Activated CD8-positive, alpha-beta T cell treated with anti-CD3 and anti-CD28 coated beads, Interleukin-2, amount 10 ng/mL, durations not matched to agents 7 days and 5 days (primary cell): Measurements from ENCODE around the gene TOM1L1. TPM values are rescaled to one million over a fixed set of nuclear protein-coding genes. Genes with fewer than 3 reads are reported as not detected.

Experiments used
- ATAC-seq: fragments of 150-1000 bp; cut with Tn5 transposase; one replicate; pipeline ENCODE4 v1.10.0; 2021; ENCODE audit warnings: moderate library complexity
- CTCF ChIA-PET: fragments of 350-600 bp; sonication (Branson Sonifier 250); formaldehyde crosslinking; loops from one replicate; lab custom pipeline; 2021; ENCODE audit warnings: antibody characterized with exemption; lab: Charles Lee
- POLR2A ChIA-PET: fragments of 350-600 bp; sonication (Branson Sonifier 250); formaldehyde crosslinking; loops from one replicate; lab custom pipeline; 2021; ENCODE audit warnings: antibody characterized with exemption; lab: Charles Lee
- DNase-seq: peaks from one replicate; pipeline ENCODE4 v3.0.0-alpha.2; 2020
- H3K27ac Mint-ChIP-seq: one replicate; pipeline ENCODE4 v1.8.0; 2021; ENCODE audit warnings: mild to moderate bottlenecking, mixed read lengths
- H3K27me3 Mint-ChIP-seq: one replicate; pipeline ENCODE4 v1.8.0; 2021; ENCODE audit warnings: low read depth, mixed read lengths
- H3K36me3 Mint-ChIP-seq: one replicate; pipeline ENCODE4 v1.8.0; 2021; ENCODE audit warnings: low read depth, mixed read lengths
- H3K4me1 Mint-ChIP-seq: one replicate; pipeline ENCODE4 v1.8.0; 2021; ENCODE audit warnings: low read depth, mixed read lengths
- H3K4me3 Mint-ChIP-seq: one replicate; pipeline ENCODE4 v1.8.0; 2021; ENCODE audit warnings: mild to moderate bottlenecking, mixed read lengths
- H3K9me3 Mint-ChIP-seq: one replicate; pipeline ENCODE4 v1.8.0; 2022; ENCODE audit warnings: mixed read lengths; ENCODE audit not compliant: insufficient read depth
- total RNA-seq, 2 experiments: library from RNA; stranded (reverse); gene quantifications; one replicate each; pipeline ENCODE4 v1.2.3, GENCODE V29; 2021

The TOM1L1 gene
- total RNA-seq, 2 experiments from 2014 or later: not detected

GRCh38 chr17:54881255-54881972 is 19.2 kb upstream of the TOM1L1 start:
- no peaks in the 10 kb centered on the region for H3K4me1 Mint-ChIP-seq
- no peaks in the 10 kb centered on the region for H3K9me3 Mint-ChIP-seq
- H3K27ac Mint-ChIP-seq: no peak overlapping the region
- peaks cover 2% of the 10 kb centered on the region for H3K27me3 Mint-ChIP-seq
- no peak for DNase-seq
- H3K36me3 Mint-ChIP-seq: no peaks in the 10 kb centered on the region
- ATAC-seq: no peak
- ChIA-PET POLR2A (no interaction called here), CTCF (no interaction called here)
- H3K4me3 Mint-ChIP-seq: no peak overlapping the region

DNA sequence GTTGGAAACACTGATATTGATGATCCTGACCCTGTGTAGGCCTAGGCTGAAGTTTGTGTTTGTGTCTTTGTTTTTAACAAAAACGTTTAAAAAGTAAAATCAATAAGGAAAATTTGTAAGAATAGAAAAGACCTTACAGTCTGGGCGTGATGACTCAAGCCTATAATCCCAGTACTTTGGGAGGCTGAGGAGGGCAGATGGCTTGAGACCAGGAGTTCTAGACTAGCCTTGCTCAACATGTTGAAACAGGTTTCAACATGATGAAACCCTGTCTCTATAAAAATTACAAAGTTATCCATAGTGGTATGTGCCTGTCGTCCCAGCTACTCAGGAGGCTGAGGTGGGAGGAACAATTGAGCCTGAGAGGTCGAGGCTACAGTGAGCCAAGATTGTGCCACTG is 18.3 kb upstream of the TOM1L1 start:
- H3K4me1 Mint-ChIP-seq: no peaks in the 10 kb centered on the region
- ChIA-PET POLR2A (no interaction called here), CTCF (no interaction called here)
- DNase-seq (no peak), ATAC-seq (no peak)
- peaks cover 2% of the 10 kb centered on the region for H3K27me3 Mint-ChIP-seq
- no peaks in the 10 kb centered on the region for H3K36me3 Mint-ChIP-seq
- no peaks in the 10 kb centered on the region for H3K9me3 Mint-ChIP-seq
- H3K27ac Mint-ChIP-seq: no peak overlapping the region
- no peak overlapping the region for H3K4me3 Mint-ChIP-seq

GRCh38 chr17:54882950-54883349 is 17.7 kb upstream of the TOM1L1 start:
- peaks cover 2% of the 10 kb centered on the region for H3K27me3 Mint-ChIP-seq
- H3K9me3 Mint-ChIP-seq: no peaks in the 10 kb centered on the region
- ChIA-PET CTCF (no interaction called here), POLR2A (no interaction called here)
- H3K4me1 Mint-ChIP-seq: no peaks in the 10 kb centered on the region
- no peak overlapping the region for H3K27ac Mint-ChIP-seq
- no peak overlapping the region for H3K4me3 Mint-ChIP-seq
- ATAC-seq (no peak), DNase-seq (no peak)
- no peaks in the 10 kb centered on the region for H3K36me3 Mint-ChIP-seq

DNA sequence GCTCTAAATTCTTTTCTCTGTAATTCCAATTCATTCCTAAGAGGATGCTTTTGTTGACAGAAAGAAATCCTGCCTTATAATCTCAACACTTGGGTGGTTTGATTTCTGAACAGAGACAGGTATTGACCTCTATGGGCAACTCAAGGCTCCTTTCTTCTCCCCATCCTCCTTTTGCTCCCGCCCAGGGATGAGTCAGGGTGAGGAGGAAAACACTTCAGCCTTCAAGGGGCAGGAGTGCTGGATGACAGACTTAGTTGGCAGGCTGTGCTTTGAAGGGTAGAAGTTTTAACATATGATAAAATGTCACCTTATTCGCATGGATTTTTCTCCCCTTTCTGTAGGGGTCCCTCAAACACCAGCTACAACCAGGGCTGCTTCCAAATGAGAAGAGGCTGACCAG is 16.7 kb upstream of the TOM1L1 start:
- POLR2A ChIA-PET: no interaction called here
- Mint-ChIP-seq H3K27ac (no peak overlapping the region), H3K4me1 (no peaks in the 10 kb centered on the region), H3K36me3 (no peaks in the 10 kb centered on the region), H3K27me3 (peaks cover 2% of the 10 kb centered on the region), H3K9me3 (no peaks in the 10 kb centered on the region), H3K4me3 (no peak overlapping the region)
- CTCF ChIA-PET: no interaction called here
- DNase-seq (no peak), ATAC-seq (no peak)

DNA sequence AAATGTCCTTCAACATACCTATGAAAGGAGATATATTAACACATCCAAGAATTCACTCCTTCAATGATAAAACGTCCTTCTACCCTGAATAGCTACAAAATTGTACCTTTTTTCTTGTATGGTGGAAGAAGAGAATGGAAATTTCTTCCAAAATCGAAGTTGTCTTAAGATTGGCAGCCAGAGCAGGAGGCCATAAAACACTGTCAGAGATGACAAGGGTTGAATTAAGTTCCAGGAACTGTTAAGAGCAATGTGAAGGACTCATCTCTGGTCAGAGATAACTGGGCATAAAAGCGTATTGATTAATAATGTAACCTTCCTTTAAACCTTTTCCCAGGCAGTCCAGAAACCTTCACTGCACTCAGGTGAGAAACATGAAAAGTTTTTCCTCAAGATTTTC is 12.9 kb upstream of the TOM1L1 start:
- ATAC-seq (no peak), DNase-seq (no peak)
- Mint-ChIP-seq H3K4me3 (no peak overlapping the region), H3K27me3 (no peaks in the 10 kb centered on the region), H3K4me1 (no peaks in the 10 kb centered on the region), H3K27ac (no peak overlapping the region), H3K9me3 (no peaks in the 10 kb centered on the region), H3K36me3 (no peaks in the 10 kb centered on the region)
- POLR2A ChIA-PET: no interaction called here
- CTCF ChIA-PET: no interaction called here

DNA sequence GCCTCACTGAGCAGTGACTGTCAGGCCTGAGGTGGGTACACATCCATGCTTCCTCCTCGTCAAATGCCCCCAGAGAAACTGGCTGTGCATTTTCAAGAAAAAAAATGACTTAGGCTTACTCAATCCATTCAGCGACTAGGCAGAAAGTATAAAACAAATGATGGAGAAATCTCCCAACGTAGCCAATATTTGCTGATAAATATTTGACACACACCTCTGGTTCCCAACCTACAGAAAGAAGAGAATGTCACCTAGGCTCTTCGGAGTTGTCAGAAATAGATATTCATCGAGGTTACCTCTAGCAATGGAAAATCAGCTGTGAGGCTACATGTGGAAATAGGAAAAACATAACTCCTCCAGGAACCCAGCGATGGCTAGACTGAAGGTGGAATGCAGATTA is 12.4 kb upstream of the TOM1L1 start:
- Mint-ChIP-seq H3K27ac (no peak overlapping the region), H3K27me3 (no peaks in the 10 kb centered on the region), H3K4me1 (no peaks in the 10 kb centered on the region), H3K4me3 (no peak overlapping the region), H3K9me3 (no peaks in the 10 kb centered on the region), H3K36me3 (no peaks in the 10 kb centered on the region)
- DNase-seq: no peak
- ChIA-PET CTCF (no interaction called here), POLR2A (no interaction called here)
- no peak for ATAC-seq

DNA sequence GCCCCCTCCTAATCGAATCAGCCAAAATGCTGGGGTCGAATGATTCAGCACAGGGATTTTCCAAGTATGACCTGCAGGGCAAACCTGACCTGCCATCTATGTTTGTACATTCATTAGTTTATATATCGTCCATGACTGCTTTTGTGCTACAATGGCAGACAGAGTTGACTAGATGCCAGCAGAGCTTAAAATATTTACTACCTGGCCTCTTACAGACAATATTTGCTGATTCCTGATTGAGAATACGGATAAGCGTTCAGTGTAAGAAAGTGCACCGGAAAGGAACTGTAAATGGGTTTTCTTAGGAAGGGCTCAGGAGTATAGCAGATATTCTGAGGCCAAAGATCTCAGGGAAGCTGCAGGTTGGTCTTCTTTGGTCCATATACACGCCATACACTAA is 11.7 kb upstream of the TOM1L1 start:
- POLR2A ChIA-PET: no interaction called here
- CTCF ChIA-PET: no interaction called here
- no peaks in the 10 kb centered on the region for H3K4me1 Mint-ChIP-seq

DNA sequence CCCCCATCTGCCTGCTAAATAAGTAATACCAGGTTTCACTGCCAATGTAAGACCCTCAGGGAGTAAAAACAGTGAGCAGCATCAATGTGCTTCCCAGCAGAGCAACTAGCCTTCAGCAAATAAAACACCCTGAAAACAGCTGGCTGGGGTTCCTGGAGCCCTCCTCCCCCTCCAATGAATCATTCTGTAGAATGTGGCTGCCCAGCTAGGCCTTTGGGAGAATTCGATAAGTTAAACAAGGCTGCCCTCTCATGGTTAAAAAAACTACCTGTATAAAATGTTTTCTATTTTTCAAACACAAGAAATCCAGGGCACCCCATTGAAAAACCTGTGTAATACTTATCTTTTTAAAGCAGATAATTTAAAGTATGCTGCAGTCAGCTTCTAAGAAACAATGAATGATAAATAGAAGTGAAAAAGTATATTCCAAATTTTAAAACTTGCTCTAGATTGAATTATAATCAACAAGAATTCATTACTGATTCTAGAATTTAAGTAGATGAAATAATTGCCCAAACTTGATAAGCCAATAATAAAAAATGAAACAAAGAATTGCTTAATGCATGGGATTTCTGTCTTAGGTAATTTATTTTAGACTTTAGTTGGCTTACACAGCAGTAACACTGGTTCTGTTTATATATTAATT is 9.4 kb upstream of the TOM1L1 start:
- H3K4me1 Mint-ChIP-seq: no peaks in the 10 kb centered on the region
- H3K36me3 Mint-ChIP-seq: no peaks in the 10 kb centered on the region
- ChIA-PET POLR2A (no interaction called here), CTCF (no interaction called here)
- DNase-seq: no peak
- no peaks in the 10 kb centered on the region for H3K9me3 Mint-ChIP-seq
- no peak overlapping the region for H3K27ac Mint-ChIP-seq
- peaks cover 2% of the 10 kb centered on the region for H3K27me3 Mint-ChIP-seq
- H3K4me3 Mint-ChIP-seq: no peak overlapping the region
- ATAC-seq: no peak

More for the DNA sequence above, 11.7 kb upstream of the TOM1L1 start:
- Mint-ChIP-seq H3K36me3 (no peaks in the 10 kb centered on the region), H3K4me3 (no peak overlapping the region), H3K27me3 (no peaks in the 10 kb centered on the region), H3K27ac (no peak overlapping the region), H3K9me3 (no peaks in the 10 kb centered on the region)
- ATAC-seq (no peak), DNase-seq (no peak)

GRCh38 chr17:54892360-54892759 is 8.3 kb upstream of the TOM1L1 start:
- ChIA-PET CTCF (no interaction called here), POLR2A (no interaction called here)
- no peaks in the 10 kb centered on the region for H3K4me1 Mint-ChIP-seq
- peaks cover 7% of the 10 kb centered on the region for H3K27me3 Mint-ChIP-seq
- DNase-seq: no peak
- H3K9me3 Mint-ChIP-seq: no peaks in the 10 kb centered on the region
- no peak overlapping the region for H3K27ac Mint-ChIP-seq
- ATAC-seq: no peak
- no peaks in the 10 kb centered on the region for H3K36me3 Mint-ChIP-seq
- no peak overlapping the region for H3K4me3 Mint-ChIP-seq

DNA sequence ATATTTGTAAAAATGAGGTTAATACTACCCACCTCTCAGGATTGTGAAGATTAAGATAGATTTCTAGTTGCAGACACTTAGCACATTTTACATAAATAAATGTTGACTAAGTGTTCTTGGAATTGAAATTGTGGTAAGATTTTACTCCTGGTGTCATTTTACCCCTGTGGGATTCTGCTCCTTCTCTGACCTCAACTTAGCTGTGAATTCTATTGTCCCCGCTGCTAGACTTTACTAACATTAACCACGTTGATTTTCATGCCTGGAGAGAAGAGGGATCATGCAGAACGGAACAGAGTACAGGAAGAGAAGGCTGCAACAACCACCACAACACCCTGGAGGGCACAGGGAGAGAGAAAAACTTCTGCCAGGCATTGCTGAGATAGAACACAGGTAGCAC is 2.1 kb upstream of the TOM1L1 start:
- no peaks in the 10 kb centered on the region for H3K36me3 Mint-ChIP-seq
- no peak overlapping the region for H3K27ac Mint-ChIP-seq
- ATAC-seq: no peak
- ChIA-PET POLR2A (no interaction called here), CTCF (no interaction called here)
- DNase-seq: no peak
- H3K4me1 Mint-ChIP-seq: peaks cover 9% of the 10 kb centered on the region
- no peaks in the 10 kb centered on the region for H3K9me3 Mint-ChIP-seq
- H3K4me3 Mint-ChIP-seq: no peak overlapping the region
- H3K27me3 Mint-ChIP-seq: peaks cover 32% of the 10 kb centered on the region

DNA sequence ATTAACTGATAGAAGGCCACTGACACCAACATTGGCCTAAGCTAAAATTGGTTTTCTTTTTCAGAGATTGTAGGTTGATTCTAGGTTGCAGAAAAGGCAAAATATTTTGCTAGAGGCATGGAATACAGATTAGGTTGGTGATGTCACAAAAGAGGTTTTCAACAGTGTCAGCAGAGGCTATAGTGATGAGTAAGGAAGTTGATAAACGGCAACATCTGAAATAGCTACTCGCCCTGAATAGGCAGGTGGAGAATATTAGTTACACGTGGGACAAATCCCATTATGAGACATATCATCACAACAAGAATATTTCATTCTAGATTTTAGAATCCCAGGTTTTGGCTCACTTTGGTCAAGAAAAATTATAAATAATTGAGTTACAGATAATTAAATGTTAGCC is 1.5 kb upstream of the TOM1L1 start:
- no peaks in the 10 kb centered on the region for H3K36me3 Mint-ChIP-seq
- peaks cover 32% of the 10 kb centered on the region for H3K27me3 Mint-ChIP-seq
- ChIA-PET CTCF (no interaction called here), POLR2A (no interaction called here)
- DNase-seq: no peak
- no peak overlapping the region for H3K4me3 Mint-ChIP-seq
- H3K4me1 Mint-ChIP-seq: peaks cover 9% of the 10 kb centered on the region
- no peak overlapping the region for H3K27ac Mint-ChIP-seq
- no peaks in the 10 kb centered on the region for H3K9me3 Mint-ChIP-seq
- ATAC-seq: no peak

GRCh38 chr17:54899721-54900456 is 763 bp upstream of the TOM1L1 start:
- Mint-ChIP-seq H3K27ac (no peak overlapping the region), H3K27me3 (peaks cover 32% of the 10 kb centered on the region), H3K4me1 (peaks cover 9% of the 10 kb centered on the region), H3K36me3 (no peaks in the 10 kb centered on the region), H3K9me3 (no peaks in the 10 kb centered on the region), H3K4me3 (peak overlapping the region; percentile 19)
- DNase-seq (no peak), ATAC-seq (no peak)
- ChIA-PET POLR2A (no interaction called here), CTCF (no interaction called here)
